NK-92 (cell line): ENCODE measurements around the gene OR1S1.
"Not testable (repeated sequence)": the region's sequence is repeated elsewhere in the genome, so short reads cannot be mapped to it uniquely, and the experiment has no call there.

Source experiments
- DNase-seq: peaks from one replicate; lab custom pipeline; 2025; ENCODE audit not compliant: unreplicated experiment; lab: John Stamatoyannopoulos, UW

Gene OR1S1

DNA sequence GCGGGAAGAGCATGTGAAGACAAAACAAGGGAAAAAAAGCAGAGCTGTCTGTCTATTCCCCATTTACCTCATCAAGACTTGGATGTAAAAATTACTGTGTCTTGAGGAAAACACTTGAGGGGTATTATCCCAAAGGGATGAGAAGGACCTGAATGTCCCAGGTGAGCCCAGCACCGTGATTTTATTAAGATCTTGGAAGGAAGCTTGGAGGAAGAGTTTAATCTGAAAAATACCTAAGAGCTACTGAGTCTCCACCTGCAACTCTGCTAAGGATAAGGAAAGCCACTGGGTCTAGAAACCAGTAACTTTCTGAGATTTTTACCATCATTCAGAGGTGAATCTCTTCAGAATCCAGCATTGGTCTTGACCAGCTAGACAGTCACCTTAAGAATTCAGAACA, at the start of gene OR1S1:
Gene OR1S1 (plus strand): TSS at position 301 of the 400 bp plus-strand sequence.
- DNase-seq = not testable (repeated sequence)

GRCh38 chr11:58164389-58164788, 48.1 kb upstream of the OR1S1 start:
- no peak for DNase-seq

- DNase-seq = no peak
These were observed 47.5 kb upstream of the OR1S1 start for GRCh38 chr11:58164990-58165389.

DNA sequence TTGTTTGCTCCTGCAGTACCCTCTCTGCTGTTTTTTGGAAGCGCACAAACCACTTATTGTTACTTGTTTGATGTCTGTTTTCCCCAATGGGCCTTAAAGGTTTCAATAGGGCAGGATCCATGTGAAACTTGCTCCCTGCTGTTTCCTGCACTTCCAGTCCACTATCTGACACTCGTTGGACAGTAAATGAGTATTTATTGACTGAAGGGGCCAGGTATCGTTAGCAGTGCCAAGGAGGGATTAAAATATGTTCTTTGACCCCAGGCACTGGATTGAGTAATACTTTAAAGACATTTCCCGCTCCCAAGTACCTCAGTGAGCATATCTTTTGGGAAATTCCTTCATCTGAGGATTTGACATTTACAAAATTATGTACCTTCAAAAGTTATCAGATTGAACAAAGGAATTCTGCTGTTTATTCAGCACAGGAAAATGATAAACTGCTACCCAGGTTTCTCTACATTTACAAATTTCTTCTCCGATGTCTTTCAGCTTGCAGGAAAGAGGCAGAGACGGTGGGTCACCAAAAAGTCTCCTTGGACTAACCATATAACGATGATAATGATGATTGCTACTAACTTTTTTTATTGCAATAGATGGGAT, 46.9 kb upstream of the OR1S1 start:
- DNase-seq = no peak

GRCh38 chr11:58177409-58178054, 35.0 kb upstream of the OR1S1 start:
- no peak for DNase-seq

DNA sequence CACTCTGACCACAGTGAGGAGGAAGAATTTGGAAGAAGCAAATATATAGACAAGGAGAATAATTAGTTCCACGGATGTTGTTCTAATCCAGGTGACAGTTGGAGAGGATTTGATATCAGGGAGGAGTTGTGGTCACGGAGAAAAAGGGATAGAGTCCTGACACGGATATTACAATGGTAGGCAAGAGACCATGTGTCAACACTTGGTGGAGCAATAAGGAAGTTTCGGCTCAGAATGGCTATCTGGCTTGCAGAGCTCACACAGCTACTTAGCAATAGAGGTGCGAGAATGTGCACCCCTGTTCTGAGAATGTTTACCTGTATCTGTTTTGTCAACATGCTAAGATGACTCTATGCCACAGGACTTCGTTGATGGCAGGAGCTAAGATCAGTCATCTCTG, 34.1 kb upstream of the OR1S1 start:
- DNase-seq = no peak

GRCh38 chr11:58179648-58180047, 32.9 kb upstream of the OR1S1 start:
- no peak for DNase-seq

- no peak for DNase-seq
These were observed 25.6 kb upstream of the OR1S1 start for GRCh38 chr11:58186938-58187337.

- no peak for DNase-seq
These were observed 23.8 kb upstream of the OR1S1 start, which contains the start of gene OR9Q2 for GRCh38 chr11:58188770-58189169. TSS of gene OR9Q2 (plus strand) at chr11:58189070. CDS start at chr11:58190491, 1,421 bp downstream.

GRCh38 chr11:58192229-58192628, 20.3 kb upstream of the OR1S1 start:
- DNase-seq = no peak

DNA sequence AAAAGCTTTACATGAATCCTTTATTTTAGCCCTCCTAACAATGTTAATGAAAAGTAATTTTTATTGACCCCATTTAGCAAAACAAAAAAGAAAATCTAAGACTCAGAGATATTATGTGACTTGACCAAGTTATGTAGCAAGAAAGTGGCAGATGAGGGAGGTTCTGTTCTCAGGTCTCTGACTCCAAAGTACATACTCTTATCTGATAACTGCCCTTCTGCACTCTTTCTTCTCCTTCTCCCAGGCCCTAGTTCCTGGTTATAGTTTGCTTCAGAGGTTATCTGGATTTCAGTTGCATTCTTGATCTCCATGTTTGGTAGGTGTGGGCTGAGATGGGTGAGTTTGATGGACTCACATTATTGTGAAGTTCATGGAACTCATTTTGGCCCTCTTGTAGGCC, 19.1 kb upstream of the OR1S1 start:
- no peak for DNase-seq

- no peak for DNase-seq
These were observed 16.6 kb upstream of the OR1S1 start for GRCh38 chr11:58195939-58196338.

DNA sequence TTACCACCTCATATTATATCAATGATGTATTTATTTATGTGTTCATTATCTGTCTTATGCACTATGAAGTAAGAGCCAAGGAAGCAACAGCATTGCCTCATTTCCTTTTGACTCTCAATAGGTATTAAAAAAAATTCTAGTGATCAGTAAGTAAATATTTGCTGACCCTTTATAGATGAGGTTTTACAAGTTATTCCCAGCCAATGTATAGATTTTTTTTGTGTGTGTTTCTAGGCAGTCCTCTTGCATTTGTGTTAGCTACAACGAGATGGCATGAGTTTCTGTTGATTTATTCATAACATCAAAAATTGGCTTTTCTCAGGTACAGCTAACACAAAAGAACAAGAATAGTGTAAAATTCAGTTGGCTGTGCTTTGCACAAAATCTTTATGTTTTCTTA, 13.2 kb upstream of the OR1S1 start:
- DNase-seq = no peak

DNA sequence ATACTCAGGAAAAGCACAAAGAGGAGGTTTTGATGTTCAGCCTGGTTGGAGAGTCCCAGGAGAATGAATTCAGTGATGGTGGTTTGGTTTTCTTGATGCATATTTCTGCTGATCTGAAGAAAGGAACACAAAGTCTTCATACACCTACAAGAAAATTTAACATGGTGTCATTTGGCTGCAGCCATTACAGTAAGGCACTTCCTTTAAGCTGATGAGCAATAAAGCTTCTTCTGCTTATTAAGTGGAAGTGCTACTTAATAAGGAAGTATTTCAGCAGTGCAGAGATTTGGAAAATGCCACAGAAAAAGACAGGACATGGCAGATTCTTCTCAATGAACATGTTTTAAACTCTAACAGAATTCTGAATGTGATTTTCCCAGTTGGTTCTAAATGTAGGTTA, 8.5 kb upstream of the OR1S1 start, which contains the start of gene OR1S2:
Gene OR1S2 (minus strand): TSS at position 101 of the 400 bp plus-strand sequence. CDS start 0 bp downstream, at position 101.
- no peak for DNase-seq

GRCh38 chr11:58216476-58216875, 4.0 kb downstream of the OR1S1 start:
- DNase-seq = no peak

DNA sequence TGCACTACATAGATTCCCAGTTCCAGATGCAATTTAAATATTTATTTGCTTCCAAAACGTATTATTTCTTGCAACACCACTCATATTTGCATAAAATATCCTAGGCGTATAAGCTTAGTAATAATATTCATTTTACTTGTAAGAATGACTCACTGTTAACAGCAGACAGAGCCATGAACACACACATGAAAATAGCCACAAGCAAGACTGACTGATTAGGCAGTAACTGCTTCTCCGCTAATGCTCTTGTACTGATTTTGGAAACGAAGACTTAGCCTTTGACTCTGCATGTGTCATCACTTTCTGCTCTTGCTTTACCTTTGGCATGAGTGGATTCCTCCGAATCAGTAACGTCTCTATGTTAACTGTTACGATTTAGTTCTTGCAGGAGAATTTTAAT, 10.2 kb downstream of the OR1S1 start:
- no peak for DNase-seq

DNA sequence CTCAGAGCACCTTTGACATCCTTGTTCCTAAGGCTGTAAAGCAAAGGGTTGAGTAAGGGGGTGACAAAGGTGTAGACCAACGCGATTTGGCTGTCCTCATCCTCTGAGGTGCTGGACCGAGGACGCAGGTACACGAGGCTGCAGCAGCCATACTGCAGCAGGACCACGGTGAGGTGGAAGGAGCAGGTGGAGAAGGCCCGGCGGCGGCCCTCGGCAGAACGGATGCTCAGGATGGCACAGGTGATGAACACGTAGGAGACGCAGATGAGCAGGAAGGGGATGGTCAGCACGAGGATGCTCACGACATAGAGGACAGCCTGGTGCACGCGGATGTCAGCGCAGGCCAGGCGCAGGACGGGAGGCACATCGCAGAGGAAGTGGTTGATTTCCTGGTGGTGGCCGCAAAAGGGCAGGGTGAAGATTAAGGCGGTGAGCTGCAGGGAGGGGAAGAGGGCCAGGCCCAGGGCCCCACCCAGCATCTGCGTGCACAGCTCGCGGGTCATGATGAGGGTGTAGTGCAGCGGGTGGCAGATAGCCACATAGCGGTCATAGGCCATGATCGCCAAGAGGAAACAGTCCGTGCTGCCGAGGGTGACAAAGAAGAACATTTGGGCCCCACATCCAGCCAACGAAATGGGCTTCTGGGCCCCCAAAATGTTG, 15.6 kb downstream of the OR1S1 start:
- no peak for DNase-seq

- no peak for DNase-seq
These were observed 31.4 kb downstream of the OR1S1 start for GRCh38 chr11:58243954-58244353.

DNA sequence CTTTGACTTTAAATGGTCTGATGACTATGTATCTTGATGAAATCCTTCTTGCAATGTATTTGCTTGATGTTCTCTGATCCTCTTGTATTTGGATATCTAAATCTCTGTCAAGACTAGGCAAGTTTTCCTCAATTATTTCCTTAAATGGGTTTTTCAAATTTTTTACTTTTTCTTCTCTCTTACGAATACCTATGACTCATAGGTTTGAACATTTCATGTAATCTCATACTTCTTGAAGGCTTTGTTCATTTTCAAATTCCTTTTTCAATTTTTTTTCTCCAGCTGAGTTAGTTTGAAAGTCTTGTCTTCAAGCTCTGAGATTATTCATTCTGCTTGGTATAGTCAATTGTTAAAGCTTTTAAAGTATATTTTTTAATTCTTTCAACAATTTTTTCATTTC, 42.4 kb downstream of the OR1S1 start:
- no peak for DNase-seq

- DNase-seq = no peak
These were observed 47.5 kb downstream of the OR1S1 start for GRCh38 chr11:58259983-58260382.
